Measurements from ENCODE around the gene CEP41. TPM values are rescaled to one million over a fixed set of nuclear protein-coding genes. Genes with fewer than 3 reads are reported as not detected.

The CEP41 gene
- total and polyA plus RNA-seq, 4 donors: 2.3 to 3.5 (median 2.8) TPM

DNA sequence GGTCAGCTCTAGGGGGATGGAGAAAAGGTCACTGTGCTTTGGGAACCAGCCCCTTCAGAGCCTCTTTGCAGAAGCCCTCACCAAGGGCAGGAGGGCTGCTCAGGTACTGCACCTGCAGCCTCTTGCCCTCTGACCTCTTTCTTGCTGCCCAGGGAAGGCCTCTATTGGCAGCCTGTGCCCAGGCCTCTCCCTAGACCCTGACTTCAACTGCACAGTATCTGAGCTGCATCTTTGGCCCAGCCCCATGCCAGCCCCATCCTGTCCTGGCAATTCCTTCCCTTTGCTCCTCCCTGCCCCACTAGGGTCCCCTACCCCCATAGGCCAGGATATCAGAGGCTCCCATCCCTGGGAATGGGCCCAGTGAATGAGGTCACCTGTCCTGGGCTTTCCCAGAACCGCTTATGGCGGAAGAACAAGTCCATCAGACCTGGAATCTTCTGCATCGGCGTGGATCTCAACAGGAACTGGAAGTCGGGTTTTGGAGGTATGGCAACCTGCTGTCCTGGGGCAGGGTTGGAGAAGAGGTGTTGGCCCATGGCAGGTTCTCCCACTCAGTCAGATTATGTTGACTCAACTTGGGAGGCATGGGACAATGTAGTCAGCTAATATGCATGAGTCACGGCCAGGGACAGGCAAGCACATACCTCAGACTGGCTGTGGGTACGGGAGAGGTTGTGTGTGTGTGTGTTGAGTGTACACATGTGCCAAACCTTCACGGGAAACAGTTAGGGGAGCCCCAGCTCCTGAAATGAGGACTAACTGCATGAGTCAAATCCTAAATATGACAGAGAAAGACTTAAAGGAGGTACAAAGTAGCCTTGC, 77.6 kb downstream of the CEP41 start:
- no peak overlapping the region for H3K9ac ChIP-seq (ENCODE audit: low read depth in 1 of 2, low read length in 2 of 2)
- H3K27ac ChIP-seq (ENCODE audit: low read depth in 1 of 2, low read length in 2 of 2): no peak overlapping the region
- no peak for TF ChIP-seq GABPA (IDR thresholded peaks at IDR 0.05 in 1 of 2, conservative IDR thresholded peaks at IDR 0.05 in 1 of 2)
- no peak for TF ChIP-seq JUND (IDR thresholded peaks at IDR 0.05)
- no peak for TF ChIP-seq FOXA2 (IDR thresholded peaks at IDR 0.05)
- TF ChIP-seq EGR1 (IDR thresholded peaks at IDR 0.05; ENCODE audit: low read depth in 2 of 2): no peak
- TF ChIP-seq FOXA1 (IDR thresholded peaks at IDR 0.05): no peak
- TF ChIP-seq, protein P1, sequence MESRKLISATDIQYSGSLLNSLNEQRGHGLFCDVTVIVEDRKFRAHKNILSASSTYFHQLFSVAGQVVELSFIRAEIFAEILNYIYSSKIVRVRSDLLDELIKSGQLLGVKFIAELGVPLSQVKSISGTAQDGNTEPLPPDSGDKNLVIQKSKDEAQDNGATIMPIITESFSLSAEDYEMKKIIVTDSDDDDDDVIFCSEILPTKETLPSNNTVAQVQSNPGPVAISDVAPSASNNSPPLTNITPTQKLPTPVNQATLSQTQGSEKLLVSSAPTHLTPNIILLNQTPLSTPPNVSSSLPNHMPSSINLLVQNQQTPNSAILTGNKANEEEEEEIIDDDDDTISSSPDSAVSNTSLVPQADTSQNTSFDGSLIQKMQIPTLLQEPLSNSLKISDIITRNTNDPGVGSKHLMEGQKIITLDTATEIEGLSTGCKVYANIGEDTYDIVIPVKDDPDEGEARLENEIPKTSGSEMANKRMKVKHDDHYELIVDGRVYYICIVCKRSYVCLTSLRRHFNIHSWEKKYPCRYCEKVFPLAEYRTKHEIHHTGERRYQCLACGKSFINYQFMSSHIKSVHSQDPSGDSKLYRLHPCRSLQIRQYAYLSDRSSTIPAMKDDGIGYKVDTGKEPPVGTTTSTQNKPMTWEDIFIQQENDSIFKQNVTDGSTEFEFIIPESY (IDR thresholded peaks at IDR 0.05): no peak
- no peak for TF ChIP-seq SP1 (IDR thresholded peaks at IDR 0.05)
- TF ChIP-seq, protein P2, sequence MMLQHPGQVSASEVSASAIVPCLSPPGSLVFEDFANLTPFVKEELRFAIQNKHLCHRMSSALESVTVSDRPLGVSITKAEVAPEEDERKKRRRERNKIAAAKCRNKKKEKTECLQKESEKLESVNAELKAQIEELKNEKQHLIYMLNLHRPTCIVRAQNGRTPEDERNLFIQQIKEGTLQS (IDR thresholded peaks at IDR 0.05): no peak
- TF ChIP-seq YY1 (IDR thresholded peaks at IDR 0.05): no peak
- no peak for TF ChIP-seq HNF4A (conservative IDR thresholded peaks at IDR 0.05)
- no peak for TF ChIP-seq HNF4G (IDR thresholded peaks at IDR 0.05)
- TF ChIP-seq NR2F2 (IDR thresholded peaks at IDR 0.05): no peak
- TF ChIP-seq TAF1 (conservative IDR thresholded peaks at IDR 0.05): no peak
- TF ChIP-seq RXRA (IDR thresholded peaks at IDR 0.05): no peak
- TF ChIP-seq, protein P3, sequence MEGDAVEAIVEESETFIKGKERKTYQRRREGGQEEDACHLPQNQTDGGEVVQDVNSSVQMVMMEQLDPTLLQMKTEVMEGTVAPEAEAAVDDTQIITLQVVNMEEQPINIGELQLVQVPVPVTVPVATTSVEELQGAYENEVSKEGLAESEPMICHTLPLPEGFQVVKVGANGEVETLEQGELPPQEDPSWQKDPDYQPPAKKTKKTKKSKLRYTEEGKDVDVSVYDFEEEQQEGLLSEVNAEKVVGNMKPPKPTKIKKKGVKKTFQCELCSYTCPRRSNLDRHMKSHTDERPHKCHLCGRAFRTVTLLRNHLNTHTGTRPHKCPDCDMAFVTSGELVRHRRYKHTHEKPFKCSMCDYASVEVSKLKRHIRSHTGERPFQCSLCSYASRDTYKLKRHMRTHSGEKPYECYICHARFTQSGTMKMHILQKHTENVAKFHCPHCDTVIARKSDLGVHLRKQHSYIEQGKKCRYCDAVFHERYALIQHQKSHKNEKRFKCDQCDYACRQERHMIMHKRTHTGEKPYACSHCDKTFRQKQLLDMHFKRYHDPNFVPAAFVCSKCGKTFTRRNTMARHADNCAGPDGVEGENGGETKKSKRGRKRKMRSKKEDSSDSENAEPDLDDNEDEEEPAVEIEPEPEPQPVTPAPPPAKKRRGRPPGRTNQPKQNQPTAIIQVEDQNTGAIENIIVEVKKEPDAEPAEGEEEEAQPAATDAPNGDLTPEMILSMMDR (IDR thresholded peaks at IDR 0.05; ENCODE audit: low read depth, low read length, missing input control): no peak
- no peak for TF ChIP-seq RAD21 (IDR thresholded peaks at IDR 0.05)
- TF ChIP-seq, protein P4, sequence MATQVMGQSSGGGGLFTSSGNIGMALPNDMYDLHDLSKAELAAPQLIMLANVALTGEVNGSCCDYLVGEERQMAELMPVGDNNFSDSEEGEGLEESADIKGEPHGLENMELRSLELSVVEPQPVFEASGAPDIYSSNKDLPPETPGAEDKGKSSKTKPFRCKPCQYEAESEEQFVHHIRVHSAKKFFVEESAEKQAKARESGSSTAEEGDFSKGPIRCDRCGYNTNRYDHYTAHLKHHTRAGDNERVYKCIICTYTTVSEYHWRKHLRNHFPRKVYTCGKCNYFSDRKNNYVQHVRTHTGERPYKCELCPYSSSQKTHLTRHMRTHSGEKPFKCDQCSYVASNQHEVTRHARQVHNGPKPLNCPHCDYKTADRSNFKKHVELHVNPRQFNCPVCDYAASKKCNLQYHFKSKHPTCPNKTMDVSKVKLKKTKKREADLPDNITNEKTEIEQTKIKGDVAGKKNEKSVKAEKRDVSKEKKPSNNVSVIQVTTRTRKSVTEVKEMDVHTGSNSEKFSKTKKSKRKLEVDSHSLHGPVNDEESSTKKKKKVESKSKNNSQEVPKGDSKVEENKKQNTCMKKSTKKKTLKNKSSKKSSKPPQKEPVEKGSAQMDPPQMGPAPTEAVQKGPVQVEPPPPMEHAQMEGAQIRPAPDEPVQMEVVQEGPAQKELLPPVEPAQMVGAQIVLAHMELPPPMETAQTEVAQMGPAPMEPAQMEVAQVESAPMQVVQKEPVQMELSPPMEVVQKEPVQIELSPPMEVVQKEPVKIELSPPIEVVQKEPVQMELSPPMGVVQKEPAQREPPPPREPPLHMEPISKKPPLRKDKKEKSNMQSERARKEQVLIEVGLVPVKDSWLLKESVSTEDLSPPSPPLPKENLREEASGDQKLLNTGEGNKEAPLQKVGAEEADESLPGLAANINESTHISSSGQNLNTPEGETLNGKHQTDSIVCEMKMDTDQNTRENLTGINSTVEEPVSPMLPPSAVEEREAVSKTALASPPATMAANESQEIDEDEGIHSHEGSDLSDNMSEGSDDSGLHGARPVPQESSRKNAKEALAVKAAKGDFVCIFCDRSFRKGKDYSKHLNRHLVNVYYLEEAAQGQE (IDR thresholded peaks at IDR 0.05): no peak
- TF ChIP-seq, protein P5, sequence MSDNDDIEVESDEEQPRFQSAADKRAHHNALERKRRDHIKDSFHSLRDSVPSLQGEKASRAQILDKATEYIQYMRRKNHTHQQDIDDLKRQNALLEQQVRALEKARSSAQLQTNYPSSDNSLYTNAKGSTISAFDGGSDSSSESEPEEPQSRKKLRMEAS (IDR thresholded peaks at IDR 0.05): no peak
- no peak overlapping the region for H3K4me3 ChIP-seq (ENCODE audit: low read depth in 1 of 3, low read length in 3 of 3)
- DNase-seq (ENCODE audit: low spot score): no peak
- H3K36me3 ChIP-seq (ENCODE audit: control insufficient read depth in 4 of 4, insufficient read depth in 3 of 4, low read depth in 1 of 4, low read length in 3 of 4): no peaks in the 10 kb centered on the region
- 83% methylated on average over 8 of the region's 8 CpGs for WGBS
- no peaks in the 10 kb centered on the region for H3K27me3 ChIP-seq (ENCODE audit: control insufficient read depth in 4 of 4, insufficient read depth in 4 of 4, low read length in 3 of 4)
- peaks cover 3 to 11% (median 5%) of the 10 kb centered on the region in 4 donors for H3K9me3 ChIP-seq (ENCODE audit: control insufficient read depth in 4 of 4, low read length in 3 of 4)
- H3K4me1 ChIP-seq (ENCODE audit: control insufficient read depth in 4 of 4, insufficient read depth in 4 of 4, low read length in 3 of 4): no peaks in the 10 kb centered on the region
